C4-2B (cell line): ENCODE measurements around the gene DGKE.

ENCODE experiments used
- H3K27ac ChIP-seq: fragments of 450-650 bp; 2 replicates; pipeline ENCODE4 v1.5.1; 2017
- CTCF ChIP-seq: fragments of 450-650 bp; conservative IDR thresholded peaks from 2 replicates; pipeline ENCODE4 v1.5.1; 2017; ENCODE audit warnings: mild to moderate bottlenecking
- ZFX ChIP-seq: fragments of 450-650 bp; IDR thresholded peaks from 2 replicates; pipeline ENCODE4 v1.6.1; 2017

Gene DGKE

GRCh38 chr17:56908001-56908542 lies 74.1 kb downstream of the DGKE start:
- no peak for TF ChIP-seq ZFX
- no peak for TF ChIP-seq CTCF
- H3K27ac ChIP-seq, result no peak overlapping the region

DNA sequence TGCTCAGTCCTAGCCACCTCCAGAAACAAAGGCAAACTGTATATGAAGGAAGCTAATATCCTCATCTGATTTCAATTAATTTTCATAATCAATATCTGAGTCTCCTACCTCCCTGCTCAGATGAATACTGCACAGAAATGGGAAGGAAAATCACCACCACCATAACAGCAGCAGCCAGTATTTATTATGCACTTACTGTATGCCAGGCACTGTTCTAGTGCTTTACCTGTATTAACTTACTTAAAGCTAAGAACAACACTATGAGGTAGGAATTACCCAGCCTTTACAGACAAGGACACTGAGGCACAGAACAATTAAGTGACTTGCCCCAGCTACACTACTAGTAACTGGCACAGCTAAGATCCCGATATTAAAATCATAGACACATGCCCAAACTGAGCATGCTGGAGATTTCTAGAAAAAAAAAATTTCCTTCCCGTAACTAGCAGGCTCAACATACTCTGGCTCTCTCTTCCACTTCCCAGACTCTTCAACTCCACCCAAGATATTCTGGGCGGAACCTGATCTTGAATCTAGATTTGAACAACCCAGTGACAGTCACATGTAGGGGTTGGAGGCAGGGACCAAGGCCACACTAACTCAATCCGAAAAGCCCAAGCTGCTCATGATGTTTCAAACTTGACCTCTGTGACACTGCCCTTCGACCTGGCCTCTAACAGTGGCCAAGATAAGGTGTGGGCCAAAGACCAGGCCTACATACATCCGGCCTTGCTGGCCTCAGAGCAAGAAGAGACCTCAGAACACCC lies 76.0 kb downstream of the DGKE start:
- H3K27ac ChIP-seq, result no peak overlapping the region
- no peak for TF ChIP-seq ZFX
- no peak for TF ChIP-seq CTCF

DNA sequence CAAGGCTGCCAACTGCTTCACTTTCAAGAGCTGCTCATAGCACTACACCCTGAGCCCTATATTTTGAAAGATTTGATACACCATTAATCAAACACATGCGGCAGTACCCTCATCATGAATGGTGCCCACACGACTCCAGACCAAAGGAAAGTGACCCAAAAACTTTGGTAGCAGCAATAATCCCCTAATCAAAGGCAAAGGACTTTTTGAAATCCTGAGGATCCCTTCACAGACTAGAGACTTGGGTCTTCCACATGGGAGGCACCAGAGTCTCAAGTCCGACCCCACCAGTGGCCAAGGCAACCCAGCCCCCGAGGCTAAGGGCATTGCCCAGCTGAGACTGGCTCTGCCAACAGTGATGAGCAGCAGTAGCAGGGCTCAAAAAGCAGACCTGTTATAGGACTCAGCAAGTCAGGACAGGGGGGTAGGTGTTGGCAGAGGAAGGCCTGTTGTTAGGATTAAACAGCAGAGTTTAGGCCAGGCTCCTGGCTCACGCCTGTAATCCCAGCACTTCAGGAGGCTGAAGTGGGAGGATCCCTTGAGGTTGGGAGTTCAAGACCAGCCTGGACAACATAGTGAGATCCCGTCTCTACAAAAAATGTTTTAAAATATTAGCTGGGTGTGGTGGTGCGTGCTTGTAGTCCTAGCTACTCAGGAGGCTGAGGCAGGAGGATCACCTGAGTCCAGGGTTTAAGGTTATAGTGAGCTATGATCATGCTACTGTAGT lies 76.7 kb downstream of the DGKE start:
- no peak overlapping the region for H3K27ac ChIP-seq

GRCh38 chr17:56912105-56912999 lies 78.4 kb downstream of the DGKE start:
- TF ChIP-seq CTCF (no peak), ZFX (no peak)
- H3K27ac ChIP-seq, result peak overlapping the region; percentile 77; the same call in 1 of the 2 replicates

More for the DNA sequence above, 76.7 kb downstream of the DGKE start:
- TF ChIP-seq CTCF (no peak), ZFX (no peak)

- TF ChIP-seq ZFX (no peak), CTCF (no peak)
- peak overlapping the region; percentile 77 for H3K27ac ChIP-seq
These were observed 79.0 kb downstream of the DGKE start for GRCh38 chr17:56913000-56913311.

- peak overlapping the region; percentile 77 for H3K27ac ChIP-seq
- TF ChIP-seq ZFX (peak; percentile 81), CTCF (no peak)
These were observed 79.5 kb downstream of the DGKE start for GRCh38 chr17:56913353-56913866.
